Activated naive CD8-positive, alpha-beta T cell treated with anti-CD3 and anti-CD28 coated beads, Interleukin-2, amount 50 U/mL, for 24 hours (primary cell): ENCODE measurements around the gene PPL.

Experiments used
- ATAC-seq: fragments of 150-1000 bp; cut with Tn5 transposase; one replicate; pipeline ENCODE4 v1.10.0; 2021
- DNase-seq: peaks from one replicate; pipeline ENCODE4 v3.0.0; 2021
- H3K27ac Mint-ChIP-seq: one replicate; pipeline ENCODE4 v1.8.0; 2021; ENCODE audit warnings: mild to moderate bottlenecking, mixed read lengths
- H3K27me3 Mint-ChIP-seq: one replicate; pipeline ENCODE4 v1.8.0; 2021; ENCODE audit warnings: mixed read lengths
- H3K36me3 Mint-ChIP-seq: one replicate; pipeline ENCODE4 v1.8.0; 2021; ENCODE audit warnings: low read depth, mixed read lengths
- H3K4me1 Mint-ChIP-seq: one replicate; pipeline ENCODE4 v1.8.0; 2021; ENCODE audit warnings: mixed read lengths
- H3K4me3 Mint-ChIP-seq: one replicate; pipeline ENCODE4 v1.8.0; 2021; ENCODE audit warnings: mild to moderate bottlenecking, moderate library complexity, mixed read lengths
- H3K9me3 Mint-ChIP-seq: one replicate; pipeline ENCODE4 v1.8.0; 2021; ENCODE audit warnings: mixed read lengths

Gene PPL

GRCh38 chr16:4928227-4928626, 8.7 kb downstream of the PPL start:
- H3K27me3 Mint-ChIP-seq = peaks cover 6% of the 10 kb centered on the region
- H3K27ac Mint-ChIP-seq = no peak overlapping the region
- H3K9me3 Mint-ChIP-seq = peaks cover 17% of the 10 kb centered on the region
- H3K4me3 Mint-ChIP-seq = no peak overlapping the region
- no peak for DNase-seq
- peaks cover 3% of the 10 kb centered on the region for H3K36me3 Mint-ChIP-seq
- no peaks in the 10 kb centered on the region for H3K4me1 Mint-ChIP-seq
- ATAC-seq = no peak

- H3K27ac Mint-ChIP-seq = no peak overlapping the region
- DNase-seq = no peak
- H3K27me3 Mint-ChIP-seq = peaks cover 7% of the 10 kb centered on the region
- H3K4me1 Mint-ChIP-seq = no peaks in the 10 kb centered on the region
- no peak for ATAC-seq
- peaks cover 17% of the 10 kb centered on the region for H3K9me3 Mint-ChIP-seq
- H3K36me3 Mint-ChIP-seq = peaks cover 3% of the 10 kb centered on the region
- H3K4me3 Mint-ChIP-seq = no peak overlapping the region
Observed at GRCh38 chr16:4927661-4928060, 9.3 kb downstream of the PPL start.

- H3K4me1 Mint-ChIP-seq = no peaks in the 10 kb centered on the region
- no peak overlapping the region for H3K4me3 Mint-ChIP-seq
- peaks cover 17% of the 10 kb centered on the region for H3K9me3 Mint-ChIP-seq
- no peak overlapping the region for H3K27ac Mint-ChIP-seq
- peaks cover 5% of the 10 kb centered on the region for H3K27me3 Mint-ChIP-seq
- DNase-seq = no peak
- H3K36me3 Mint-ChIP-seq = peaks cover 3% of the 10 kb centered on the region
- ATAC-seq = no peak
Observed at GRCh38 chr16:4926928-4927327, 10.0 kb downstream of the PPL start.

- no peak for ATAC-seq
- DNase-seq = no peak
- H3K36me3 Mint-ChIP-seq = peaks cover 3% of the 10 kb centered on the region
- no peaks in the 10 kb centered on the region for H3K4me1 Mint-ChIP-seq
- H3K27ac Mint-ChIP-seq = no peak overlapping the region
- no peak overlapping the region for H3K4me3 Mint-ChIP-seq
- H3K9me3 Mint-ChIP-seq = peaks cover 17% of the 10 kb centered on the region
- H3K27me3 Mint-ChIP-seq = peaks cover 5% of the 10 kb centered on the region
Observed at GRCh38 chr16:4925791-4926190, 11.2 kb downstream of the PPL start.

- Mint-ChIP-seq H3K4me1 (no peaks in the 10 kb centered on the region), H3K36me3 (peaks cover 3% of the 10 kb centered on the region), H3K27ac (no peak overlapping the region), H3K27me3 (peaks cover 5% of the 10 kb centered on the region), H3K4me3 (no peak overlapping the region), H3K9me3 (peaks cover 17% of the 10 kb centered on the region)
- DNase-seq (no peak), ATAC-seq (no peak)
Observed at GRCh38 chr16:4925293-4925607, 11.7 kb downstream of the PPL start.

- Mint-ChIP-seq H3K9me3 (peaks cover 17% of the 10 kb centered on the region), H3K4me1 (no peaks in the 10 kb centered on the region), H3K27ac (no peak overlapping the region), H3K4me3 (no peak overlapping the region), H3K36me3 (peaks cover 3% of the 10 kb centered on the region), H3K27me3 (peaks cover 5% of the 10 kb centered on the region)
- ATAC-seq = no peak
- DNase-seq = no peak
Observed at GRCh38 chr16:4924593-4925292, 12.2 kb downstream of the PPL start.

GRCh38 chr16:4923853-4924252, 13.1 kb downstream of the PPL start:
- Mint-ChIP-seq H3K4me1 (no peaks in the 10 kb centered on the region), H3K27me3 (peaks cover 5% of the 10 kb centered on the region), H3K4me3 (no peak overlapping the region), H3K9me3 (peaks cover 17% of the 10 kb centered on the region), H3K27ac (no peak overlapping the region), H3K36me3 (peaks cover 3% of the 10 kb centered on the region)
- no peak for DNase-seq
- no peak for ATAC-seq

- Mint-ChIP-seq H3K4me3 (no peak overlapping the region), H3K27me3 (peaks cover 5% of the 10 kb centered on the region), H3K27ac (no peak overlapping the region), H3K9me3 (peaks cover 17% of the 10 kb centered on the region), H3K36me3 (peaks cover 3% of the 10 kb centered on the region), H3K4me1 (no peaks in the 10 kb centered on the region)
- no peak for ATAC-seq
- DNase-seq = no peak
Observed at GRCh38 chr16:4922721-4923342, 14.1 kb downstream of the PPL start.

GRCh38 chr16:4920826-4921225, 16.1 kb downstream of the PPL start:
- ATAC-seq (no peak), DNase-seq (no peak)
- no peaks in the 10 kb centered on the region for H3K36me3 Mint-ChIP-seq
- peaks cover 5% of the 10 kb centered on the region for H3K27me3 Mint-ChIP-seq
- no peak overlapping the region for H3K27ac Mint-ChIP-seq
- H3K4me3 Mint-ChIP-seq = no peak overlapping the region
- H3K9me3 Mint-ChIP-seq = peaks cover 3% of the 10 kb centered on the region
- H3K4me1 Mint-ChIP-seq = no peaks in the 10 kb centered on the region

GRCh38 chr16:4918781-4919251, 18.1 kb downstream of the PPL start:
- H3K27ac Mint-ChIP-seq = no peak overlapping the region
- ATAC-seq (no peak), DNase-seq (no peak)
- H3K4me3 Mint-ChIP-seq = no peak overlapping the region
- H3K27me3 Mint-ChIP-seq = peaks cover 2% of the 10 kb centered on the region
- no peaks in the 10 kb centered on the region for H3K36me3 Mint-ChIP-seq
- H3K9me3 Mint-ChIP-seq = no peaks in the 10 kb centered on the region
- no peaks in the 10 kb centered on the region for H3K4me1 Mint-ChIP-seq

- DNase-seq = no peak
- Mint-ChIP-seq H3K27ac (no peak overlapping the region), H3K9me3 (no peaks in the 10 kb centered on the region), H3K36me3 (no peaks in the 10 kb centered on the region), H3K27me3 (no peaks in the 10 kb centered on the region), H3K4me1 (no peaks in the 10 kb centered on the region), H3K4me3 (no peak overlapping the region)
- no peak for ATAC-seq
Observed at GRCh38 chr16:4917117-4917516, 19.8 kb downstream of the PPL start.

- no peak overlapping the region for H3K4me3 Mint-ChIP-seq
- H3K36me3 Mint-ChIP-seq = no peaks in the 10 kb centered on the region
- H3K9me3 Mint-ChIP-seq = no peaks in the 10 kb centered on the region
- ATAC-seq = no peak
- no peaks in the 10 kb centered on the region for H3K4me1 Mint-ChIP-seq
- H3K27me3 Mint-ChIP-seq = peaks cover under 1% of the 10 kb centered on the region
- DNase-seq = no peak
- no peak overlapping the region for H3K27ac Mint-ChIP-seq
Observed at GRCh38 chr16:4915226-4915761, 21.7 kb downstream of the PPL start.

GRCh38 chr16:4914528-4915225, 22.3 kb downstream of the PPL start:
- DNase-seq = no peak
- H3K4me3 Mint-ChIP-seq = no peak overlapping the region
- no peaks in the 10 kb centered on the region for H3K36me3 Mint-ChIP-seq
- peaks cover 3% of the 10 kb centered on the region for H3K27me3 Mint-ChIP-seq
- no peaks in the 10 kb centered on the region for H3K9me3 Mint-ChIP-seq
- no peak for ATAC-seq
- H3K4me1 Mint-ChIP-seq = no peaks in the 10 kb centered on the region
- no peak overlapping the region for H3K27ac Mint-ChIP-seq

GRCh38 chr16:4913774-4914525, 23.0 kb downstream of the PPL start:
- H3K27me3 Mint-ChIP-seq = peaks cover 3% of the 10 kb centered on the region
- no peaks in the 10 kb centered on the region for H3K36me3 Mint-ChIP-seq
- H3K27ac Mint-ChIP-seq = no peak overlapping the region
- no peak overlapping the region for H3K4me3 Mint-ChIP-seq
- H3K4me1 Mint-ChIP-seq = no peaks in the 10 kb centered on the region
- DNase-seq = no peak
- no peak for ATAC-seq
- H3K9me3 Mint-ChIP-seq = no peaks in the 10 kb centered on the region
